ENCODE measurements around the gene DCST1. TPM values are rescaled to one million over a fixed set of nuclear protein-coding genes. Genes with fewer than 3 reads are reported as not detected.
A peak's percentile ranks its signal among the peaks of the same experiment; 100 is the strongest.

Gene DCST1
- total RNA-seq, 1 experiment from 2014 or later, result not detected

- DNase-seq (ENCODE audit: low spot score), result no peak
- in situ Hi-C loops (cut with HindIII; ENCODE audit: low sequenced_read_pairs), result no loop called here
These were observed 31.3 kb downstream of the DCST1 start for GRCh38 chr1:155064832-155065429.

DNA sequence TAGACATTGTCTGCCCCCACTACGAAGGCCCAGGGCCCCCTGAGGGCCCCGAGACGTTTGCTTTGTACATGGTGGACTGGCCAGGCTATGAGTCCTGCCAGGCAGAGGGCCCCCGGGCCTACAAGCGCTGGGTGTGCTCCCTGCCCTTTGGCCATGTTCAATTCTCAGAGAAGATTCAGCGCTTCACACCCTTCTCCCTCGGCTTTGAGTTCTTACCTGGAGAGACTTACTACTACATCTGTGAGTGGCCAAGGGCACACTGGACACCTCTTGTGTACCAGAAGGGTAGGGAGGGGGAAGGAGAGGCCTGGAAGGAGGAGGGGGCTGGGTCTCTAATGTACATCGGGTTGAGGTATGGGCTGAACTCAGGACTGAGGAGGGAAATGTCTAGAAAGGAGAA is 33.2 kb downstream of the DCST1 start:
- in situ Hi-C loops (cut with HindIII; ENCODE audit: low sequenced_read_pairs), result no loop called here
- DNase-seq (ENCODE audit: low spot score), result no peak

- DNase-seq (ENCODE audit: low spot score), result no peak
- in situ Hi-C loops (cut with HindIII; ENCODE audit: low sequenced_read_pairs), result no loop called here
These were observed 35.0 kb downstream of the DCST1 start for GRCh38 chr1:155068599-155068998.

- in situ Hi-C loops (cut with HindIII; ENCODE audit: low sequenced_read_pairs), result no loop called here
- DNase-seq (ENCODE audit: low spot score), result no peak
These were observed 36.0 kb downstream of the DCST1 start for GRCh38 chr1:155069551-155070157.

DNA sequence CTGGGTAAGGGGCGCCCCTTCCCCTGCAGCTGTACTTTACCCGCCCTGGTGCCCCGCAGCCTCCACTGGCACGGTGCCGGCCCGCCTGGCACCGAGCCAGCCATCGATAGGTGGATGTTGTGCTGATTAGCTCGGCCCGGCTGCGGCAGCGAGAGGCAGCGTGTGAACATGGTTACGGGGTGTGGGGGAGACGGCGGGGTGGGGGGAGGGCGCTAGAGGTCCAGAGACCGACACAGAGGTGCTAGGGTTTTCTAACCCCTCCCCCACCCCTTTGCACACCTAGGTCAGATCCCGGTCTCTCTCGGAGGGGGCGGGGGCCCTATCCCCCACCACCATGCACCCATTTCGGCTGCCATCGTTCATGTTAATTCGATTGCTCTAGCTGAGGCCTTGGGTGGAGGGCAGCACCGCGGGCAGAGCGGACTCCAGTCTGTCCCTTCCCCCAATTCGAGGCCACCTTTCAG is 36.6 kb downstream of the DCST1 start:
- no peak for DNase-seq (ENCODE audit: low spot score)
- in situ Hi-C loops (cut with HindIII; ENCODE audit: low sequenced_read_pairs), result no loop called here

GRCh38 chr1:155070721-155071569 is 37.3 kb downstream of the DCST1 start:
- peak; percentile 75 for DNase-seq (ENCODE audit: low spot score)
- in situ Hi-C loops (cut with HindIII; ENCODE audit: low sequenced_read_pairs), result no loop called here

GRCh38 chr1:155071701-155072100 is 38.1 kb downstream of the DCST1 start:
- in situ Hi-C loops (cut with HindIII; ENCODE audit: low sequenced_read_pairs), result no loop called here
- DNase-seq (ENCODE audit: low spot score), result no peak

- in situ Hi-C loops (cut with HindIII; ENCODE audit: low sequenced_read_pairs), result no loop called here
- no peak for DNase-seq (ENCODE audit: low spot score)
These were observed 39.1 kb downstream of the DCST1 start for GRCh38 chr1:155072531-155073289.

- in situ Hi-C loops (cut with HindIII; ENCODE audit: low sequenced_read_pairs), result no loop called here
- no peak for DNase-seq (ENCODE audit: low spot score)
These were observed 40.0 kb downstream of the DCST1 start for GRCh38 chr1:155073377-155074242.

GRCh38 chr1:155075535-155075934 is 41.9 kb downstream of the DCST1 start:
- DNase-seq (ENCODE audit: low spot score), result no peak
- in situ Hi-C loops (cut with HindIII; ENCODE audit: low sequenced_read_pairs), result no loop called here

- in situ Hi-C loops (cut with HindIII; ENCODE audit: low sequenced_read_pairs), result no loop called here
- no peak for DNase-seq (ENCODE audit: low spot score)
These were observed 42.7 kb downstream of the DCST1 start for GRCh38 chr1:155076371-155076770.

- in situ Hi-C loops (cut with HindIII; ENCODE audit: low sequenced_read_pairs), result no loop called here
- no peak for DNase-seq (ENCODE audit: low spot score)
These were observed 43.7 kb downstream of the DCST1 start for GRCh38 chr1:155077346-155077745.

DNA sequence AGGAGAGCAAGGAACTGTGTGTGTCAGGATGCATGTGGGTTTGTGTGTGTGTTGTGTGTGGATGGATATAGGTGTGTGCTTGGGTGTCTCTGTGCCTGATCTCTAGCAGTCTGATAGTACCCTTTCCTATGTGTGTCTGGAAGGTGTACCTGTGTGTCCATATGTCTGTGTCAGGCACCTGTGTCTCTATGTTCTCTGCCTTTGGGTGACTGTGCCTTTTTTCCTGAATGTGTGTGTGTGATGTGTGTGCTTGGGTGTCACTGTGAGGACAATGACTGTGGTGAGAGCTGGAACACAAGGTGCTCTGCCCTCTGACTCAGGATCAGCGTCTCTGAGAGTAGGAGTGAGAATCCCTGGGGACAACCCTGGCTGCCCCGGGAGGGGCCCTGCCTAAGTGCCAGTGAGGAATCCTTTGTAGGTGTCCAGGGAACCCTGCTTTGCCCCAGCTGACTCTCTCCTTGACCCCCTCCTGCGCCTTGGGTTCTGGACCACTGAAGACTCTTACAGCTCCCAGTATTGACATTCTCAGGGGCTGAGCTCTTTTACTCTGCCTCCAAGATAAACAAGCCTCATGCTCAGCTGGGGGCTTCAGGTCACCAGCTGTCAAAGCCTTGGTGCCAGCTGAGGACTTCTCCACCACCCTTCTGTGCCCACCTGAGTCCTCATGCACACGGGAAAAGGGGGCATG is 44.3 kb downstream of the DCST1 start:
- DNase-seq (ENCODE audit: low spot score), result no peak
- in situ Hi-C loops (cut with HindIII; ENCODE audit: low sequenced_read_pairs), result no loop called here

DNA sequence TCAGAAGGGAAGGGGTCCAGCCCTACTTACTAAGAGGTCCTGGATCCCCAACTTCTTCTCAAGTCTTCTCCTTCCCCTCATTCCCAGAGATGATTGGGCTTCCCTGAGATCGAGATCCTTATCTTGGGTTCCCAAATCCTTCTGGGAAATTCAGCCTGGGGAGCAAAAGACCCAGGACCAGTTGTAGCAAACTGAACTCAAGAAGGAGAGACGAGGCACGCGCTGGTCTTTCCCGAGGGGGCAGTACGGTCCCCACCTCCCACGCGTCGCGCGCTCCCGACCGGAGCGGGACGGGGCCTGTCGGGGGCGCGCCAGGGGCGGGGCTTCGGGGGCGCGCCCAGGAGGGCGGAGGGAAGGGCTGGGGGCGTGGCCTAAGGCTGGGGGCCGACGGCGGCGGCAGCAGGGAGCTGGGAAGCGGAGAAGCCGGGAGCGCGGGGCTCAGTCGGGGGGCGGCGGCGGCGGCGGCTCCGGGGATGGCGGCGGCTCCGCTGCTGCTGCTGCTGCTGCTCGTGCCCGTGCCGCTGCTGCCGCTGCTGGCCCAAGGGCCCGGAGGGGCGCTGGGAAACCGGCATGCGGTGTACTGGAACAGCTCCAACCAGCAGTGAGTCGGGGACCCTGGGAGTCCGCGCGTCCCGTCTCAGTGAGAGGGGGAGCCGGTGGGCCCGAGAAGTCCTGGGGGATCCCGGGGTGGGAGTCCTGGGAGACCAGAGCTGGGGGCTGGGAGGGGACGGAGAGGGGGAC is 45.0 kb downstream of the DCST1 start, which contains the start of gene EFNA3:
Gene EFNA3, plus strand, starts transcription at position 369 of the 741 bp plus-strand sequence. Its CDS starts 105 bp downstream, at position 474.
- DNase-seq (ENCODE audit: low spot score), result peak; percentile 49
- in situ Hi-C loops (cut with HindIII; ENCODE audit: low sequenced_read_pairs), result no loop called here

GRCh38 chr1:155079210-155079486 is 45.5 kb downstream of the DCST1 start:
- in situ Hi-C loops (cut with HindIII; ENCODE audit: low sequenced_read_pairs), result no loop called here
- no peak for DNase-seq (ENCODE audit: low spot score)

DNA sequence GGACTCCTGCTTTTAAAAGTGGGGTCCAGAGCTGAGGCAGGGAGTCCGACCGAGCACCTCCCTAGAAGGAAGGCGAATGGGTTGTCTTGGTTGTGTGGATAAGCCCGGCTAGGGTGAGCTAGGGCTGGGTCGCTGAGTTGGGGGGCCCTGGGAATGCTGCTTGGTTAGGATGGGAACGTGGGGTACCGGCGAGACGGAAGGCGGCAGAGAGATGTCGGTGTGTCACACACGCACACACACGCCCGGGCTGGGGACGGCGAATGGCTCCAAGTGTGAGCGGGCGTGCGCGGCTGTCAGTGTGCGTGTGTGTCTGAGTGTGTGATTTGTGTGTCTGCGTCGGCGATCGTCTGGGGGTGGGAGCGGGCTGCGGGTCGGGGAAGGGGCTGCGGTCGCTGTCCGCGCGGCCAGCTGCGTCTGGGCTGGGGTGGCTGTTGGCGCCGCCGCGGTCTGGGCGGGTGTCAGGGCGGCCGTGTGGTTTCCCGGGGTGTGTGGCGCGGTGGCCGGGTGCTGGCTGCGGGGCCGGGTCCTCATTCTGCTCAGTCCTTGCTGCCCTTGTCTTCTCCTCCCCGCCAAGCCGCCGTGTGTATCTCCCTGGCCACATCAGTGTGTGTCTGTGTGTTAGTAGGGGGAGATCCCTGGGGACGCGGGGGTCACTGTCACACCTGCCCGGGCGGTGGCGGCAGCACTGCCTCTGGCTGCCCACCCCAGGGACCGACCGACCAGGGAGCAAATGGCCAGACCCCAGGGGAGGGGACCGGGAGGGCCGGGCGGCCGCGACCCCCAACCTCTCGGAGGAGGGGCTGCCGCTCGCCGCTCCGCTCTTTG is 46.1 kb downstream of the DCST1 start:
- DNase-seq (ENCODE audit: low spot score), result no peak
- in situ Hi-C loops (cut with HindIII; ENCODE audit: low sequenced_read_pairs), result no loop called here

Measured in G401 (cell line).